ENCODE data around the gene PRR7. TPM values are rescaled to one million over a fixed set of nuclear protein-coding genes. Genes with fewer than 3 reads are reported as not detected.
A peak's percentile ranks its signal among the peaks of the same experiment; 100 is the strongest.

Gene PRR7
- 1.7 TPM for total RNA-seq
- long read RNA-seq, partial matches to known transcripts, result 0 of 5 reads
- long read RNA-seq, other reads (novel, unspliced or antisense), result 4 of 5 reads

GRCh38 chr5:177446200-177447065 is at the start of gene PRR7:
PRR7 (plus strand) TSS chr5:177446814; CDS start chr5:177455068, 8,254 bp downstream.
- ATAC-seq (peak; percentile 78 to 79), DNase-seq (peak; percentile 77)
- H3K27me3 ChIP-seq (ENCODE audit: low read depth), result peaks cover 19% of the 10 kb centered on the region
- peak within 1 kb of the TSS; percentile 58 for H3K4me3 ChIP-seq
- no peak for TF ChIP-seq CTCF (IDR thresholded peaks at IDR 0.05)
- no peaks in the 10 kb centered on the region for H3K9me3 ChIP-seq
- H3K4me1 ChIP-seq, result peaks cover 25% of the 10 kb centered on the region
- H3K27ac ChIP-seq, result no peak within 1 kb of the TSS
- H3K36me3 ChIP-seq, result peaks cover 14% of the 10 kb centered on the region
- intact Hi-C loops (cut with DNase I), result no loop called here

GRCh38 chr5:177397875-177398390 is 48.7 kb upstream of the PRR7 start:
- H3K4me1 ChIP-seq, result peaks cover 14% of the 10 kb centered on the region
- intact Hi-C loops (cut with DNase I), result no loop called here
- no peak for TF ChIP-seq CTCF (IDR thresholded peaks at IDR 0.05)
- no peaks in the 10 kb centered on the region for H3K9me3 ChIP-seq
- DNase-seq (no peak), ATAC-seq (no peak)
- no peak overlapping the region for H3K27ac ChIP-seq
- no peaks in the 10 kb centered on the region for H3K36me3 ChIP-seq
- no peak overlapping the region for H3K4me3 ChIP-seq
- H3K27me3 ChIP-seq (ENCODE audit: low read depth), result peaks cover 62% of the 10 kb centered on the region

GRCh38 chr5:177399997-177400868 is 46.4 kb upstream of the PRR7 start, which contains the start of gene PFN3:
PFN3 (minus strand) TSS chr5:177400661; CDS start chr5:177400576, 85 bp downstream.
- DNase-seq (no peak), ATAC-seq (no peak)
- Histone ChIP-seq H3K9me3 (no peaks in the 10 kb centered on the region), H3K27me3 (ENCODE audit: low read depth) (peaks cover 71% of the 10 kb centered on the region), H3K27ac (no peak within 1 kb of the TSS), H3K4me1 (peaks cover 37% of the 10 kb centered on the region), H3K4me3 (no peak within 1 kb of the TSS), H3K36me3 (no peaks in the 10 kb centered on the region)
- intact Hi-C loops (cut with DNase I), result loop anchor here (10.0 kb wide), 1 partner anchor 55 kb away; no protein-coding TSS in a partner anchor
- TF ChIP-seq CTCF (IDR thresholded peaks at IDR 0.05), result no peak

- H3K27ac ChIP-seq, result no peak overlapping the region
- DNase-seq (peak; percentile 84), ATAC-seq (peak; percentile 65 to 74)
- peak overlapping the region; percentile 70 for H3K4me3 ChIP-seq
- TF ChIP-seq CTCF (IDR thresholded peaks at IDR 0.05), result peak; percentile 36
- H3K36me3 ChIP-seq, result no peaks in the 10 kb centered on the region
- H3K9me3 ChIP-seq, result no peaks in the 10 kb centered on the region
- H3K27me3 ChIP-seq (ENCODE audit: low read depth), result peaks cover 64% of the 10 kb centered on the region
- H3K4me1 ChIP-seq, result peaks cover 49% of the 10 kb centered on the region
- intact Hi-C loops (cut with DNase I), result loop anchor here (10.0 kb wide), 1 partner anchor 52 kb away; no protein-coding TSS in a partner anchor
These were observed 44.2 kb upstream of the PRR7 start for GRCh38 chr5:177402271-177403043.

All from lower lobe of right lung (tissue), 2 donors.